Embryonic facial prominence (tissue), 1 donor: ENCODE data around the gene SYT9.

ENCODE experiments used
- DNase-seq: peaks from one replicate; pipeline ENCODE4 v3.0.0-alpha.2; 2016; ENCODE audit errors: extremely low spot score

The SYT9 gene, protein sequence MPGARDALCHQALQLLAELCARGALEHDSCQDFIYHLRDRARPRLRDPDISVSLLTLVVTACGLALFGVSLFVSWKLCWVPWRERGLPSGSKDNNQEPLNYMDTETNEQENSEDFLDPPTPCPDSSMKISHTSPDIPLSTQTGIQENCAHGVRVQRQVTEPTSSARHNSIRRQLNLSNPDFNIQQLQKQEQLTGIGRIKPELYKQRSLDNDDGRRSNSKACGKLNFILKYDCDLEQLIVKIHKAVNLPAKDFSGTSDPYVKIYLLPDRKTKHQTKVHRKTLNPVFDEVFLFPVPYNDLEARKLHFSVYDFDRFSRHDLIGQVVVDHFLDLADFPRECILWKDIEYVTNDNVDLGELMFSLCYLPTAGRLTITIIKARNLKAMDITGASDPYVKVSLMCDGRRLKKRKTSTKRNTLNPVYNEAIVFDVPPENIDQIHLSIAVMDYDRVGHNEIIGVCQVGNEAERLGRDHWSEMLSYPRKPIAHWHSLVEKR

DNA sequence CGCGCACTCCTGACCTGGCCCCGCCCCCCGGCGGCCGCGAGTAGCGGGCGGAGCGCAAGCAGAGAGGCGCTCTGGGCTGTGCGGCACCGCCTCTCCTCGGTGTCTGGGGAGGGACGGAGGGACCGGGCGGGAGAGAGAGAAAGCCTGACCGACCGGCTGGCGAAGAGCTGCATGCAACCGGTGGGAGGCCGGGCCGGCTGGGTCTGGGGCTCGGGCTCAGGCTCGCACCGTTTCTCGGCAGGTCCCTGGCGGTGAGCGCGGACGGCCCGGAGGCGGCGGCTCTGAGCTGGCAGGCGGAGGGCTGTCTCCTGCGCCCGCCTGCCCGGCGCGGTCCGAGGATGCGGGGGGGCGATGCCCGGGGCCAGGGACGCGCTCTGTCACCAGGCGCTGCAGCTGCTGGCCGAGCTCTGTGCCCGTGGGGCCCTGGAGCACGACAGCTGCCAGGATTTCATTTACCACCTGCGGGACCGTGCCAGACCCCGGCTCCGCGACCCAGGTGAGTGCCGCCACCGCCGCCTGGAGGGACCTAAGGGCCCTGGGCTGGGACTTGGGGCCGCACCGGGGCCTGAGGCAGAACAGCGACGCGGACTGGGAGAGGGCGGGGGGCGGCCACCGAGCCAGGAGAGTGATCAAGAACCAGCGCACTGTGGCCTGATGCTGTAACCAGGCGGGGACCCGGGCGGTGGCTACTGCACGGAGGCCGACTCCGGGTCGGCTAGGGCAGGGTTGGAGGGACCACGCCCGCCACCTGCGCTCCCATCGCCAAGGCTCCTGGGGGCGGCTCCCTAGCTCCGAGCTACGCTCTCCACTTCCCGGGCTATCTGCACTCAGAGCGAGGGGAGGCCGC lies at the start of gene SYT9:
Gene SYT9, plus strand, starts transcription at position 69 of the 847 bp plus-strand sequence. Its CDS starts 283 bp downstream, at position 352.
- no peak for DNase-seq

DNA sequence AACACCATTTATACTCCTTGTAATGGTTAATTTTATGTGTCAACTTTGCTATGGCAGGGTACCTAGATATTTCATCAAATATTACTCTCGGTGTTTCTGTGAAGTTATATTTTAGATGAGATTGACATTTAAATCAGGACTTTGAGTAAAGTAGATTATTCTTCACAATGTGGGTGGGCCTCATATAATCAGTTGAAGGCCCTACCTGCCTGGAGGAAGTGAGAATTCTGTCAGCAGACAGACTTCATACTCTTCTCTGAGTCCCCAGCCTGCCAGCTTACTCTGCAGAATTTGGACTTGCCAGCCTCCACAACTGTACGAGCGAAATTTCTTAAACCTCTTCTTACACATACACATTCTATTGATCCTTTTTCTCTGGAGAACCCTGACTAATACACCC lies 49.3 kb upstream of the SYT9 start:
- no peak for DNase-seq

DNA sequence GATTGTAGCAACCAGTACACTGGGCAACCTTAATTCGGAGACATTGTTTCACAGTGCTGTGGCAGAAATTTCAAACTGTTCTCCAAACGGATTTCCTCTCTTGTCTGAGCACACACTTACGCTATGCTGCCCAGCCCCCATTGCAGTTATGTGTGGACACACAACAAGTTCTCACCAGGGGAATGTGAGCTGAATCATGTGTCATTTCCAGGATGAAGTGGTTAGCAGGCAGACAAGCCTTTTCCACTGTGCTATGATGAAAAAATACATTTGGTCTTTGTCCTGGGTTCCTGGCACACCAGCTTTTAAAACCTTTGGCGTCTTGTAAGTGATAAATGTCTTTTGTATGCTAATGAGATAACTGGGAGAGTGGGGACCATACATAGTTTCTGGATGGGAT lies 46.9 kb upstream of the SYT9 start:
- no peak for DNase-seq

DNA sequence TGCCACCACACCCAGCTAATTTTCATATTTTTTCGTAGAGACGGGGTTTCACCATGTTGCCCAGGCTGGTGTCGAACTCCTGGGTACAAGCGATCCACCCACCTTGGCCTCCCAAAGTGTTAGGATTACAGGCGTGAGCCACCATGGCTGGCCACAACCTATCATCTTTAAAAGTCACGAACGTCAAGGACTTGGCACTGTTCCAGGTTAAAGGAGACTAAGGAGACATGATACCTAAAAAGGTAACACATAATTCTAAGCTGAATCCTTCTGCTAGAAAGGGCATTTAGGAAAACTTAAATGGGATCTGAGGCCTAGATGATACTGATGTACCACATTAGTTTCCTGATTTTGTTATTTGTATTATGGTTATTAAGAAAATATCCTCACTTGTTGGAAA lies 43.3 kb upstream of the SYT9 start:
- DNase-seq = no peak

DNA sequence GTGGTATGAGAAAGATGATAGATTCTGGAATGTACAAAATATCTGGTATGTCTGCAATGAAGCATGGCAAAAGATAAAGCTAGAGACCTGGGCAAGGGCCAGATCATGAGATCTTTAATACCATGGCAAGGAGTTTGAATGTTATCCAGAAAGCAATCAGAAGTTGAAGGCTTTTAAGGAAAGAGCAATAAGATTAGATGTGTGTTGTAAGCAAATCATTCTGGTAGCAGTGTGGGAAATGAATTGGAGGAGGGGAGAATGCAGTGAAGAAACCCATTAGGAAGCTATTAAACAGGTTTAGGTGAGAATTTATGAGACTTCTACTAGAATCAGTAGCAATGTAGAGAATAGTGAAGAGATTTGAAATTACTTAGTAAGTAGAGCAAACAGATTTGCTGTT lies 32.2 kb upstream of the SYT9 start:
- no peak for DNase-seq

DNA sequence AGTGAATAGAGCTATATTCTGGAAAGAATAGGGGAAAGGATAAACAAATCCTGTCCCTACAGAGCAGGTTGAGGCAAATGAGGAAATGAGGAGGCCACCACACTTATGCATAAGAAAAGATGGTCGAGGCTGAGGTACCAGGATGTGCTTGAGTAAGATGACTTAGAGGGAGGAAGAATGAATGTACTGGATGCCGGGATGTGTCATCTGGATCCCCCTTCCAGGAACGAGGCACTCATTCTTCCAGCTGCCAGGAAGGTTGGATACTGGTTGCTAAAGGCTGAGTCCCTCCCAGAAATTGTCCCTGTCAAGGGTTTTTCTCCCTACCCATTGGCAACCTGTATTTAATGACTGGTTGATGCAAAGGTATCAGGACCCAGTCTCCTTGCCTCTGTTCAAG lies 31.1 kb upstream of the SYT9 start:
- no peak for DNase-seq

DNA sequence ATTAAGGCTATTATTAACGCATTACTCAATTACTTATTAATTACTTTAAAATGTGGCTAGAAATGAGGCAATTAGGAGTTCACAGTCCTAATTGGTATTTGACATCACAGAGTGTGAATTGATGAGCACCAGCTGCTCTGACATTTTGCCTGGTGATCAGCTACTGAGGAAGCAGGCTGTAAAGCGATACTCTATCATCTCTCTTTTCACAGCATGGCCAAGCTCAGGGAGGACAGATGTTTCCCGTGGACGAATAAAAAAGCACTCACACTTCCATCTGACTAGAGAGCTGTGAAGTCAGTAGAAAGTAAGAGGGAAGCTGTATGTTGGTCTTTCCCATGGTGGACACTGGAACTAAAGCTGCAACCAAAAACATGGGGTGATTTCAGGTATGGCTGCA lies 29.1 kb upstream of the SYT9 start:
- DNase-seq = no peak

DNA sequence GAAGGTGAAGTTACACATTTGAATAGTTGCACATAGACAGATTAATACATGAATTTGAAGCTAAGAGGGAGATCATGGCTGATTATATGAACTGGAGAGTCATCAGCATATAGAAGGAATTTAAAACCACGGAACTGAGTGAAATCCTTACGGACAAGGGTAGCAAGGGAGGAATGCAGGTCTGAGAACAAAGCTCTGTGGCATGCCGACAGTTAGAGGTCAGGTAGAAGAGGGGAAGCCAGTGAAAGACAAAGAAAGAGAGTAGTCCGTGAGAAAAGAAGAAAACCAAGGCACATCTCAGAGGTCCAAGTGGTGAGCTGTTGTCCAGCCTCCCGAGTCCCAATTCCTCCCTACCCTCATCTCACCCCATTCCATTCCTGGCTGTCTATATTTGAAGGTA lies 11.8 kb upstream of the SYT9 start:
- DNase-seq = no peak

DNA sequence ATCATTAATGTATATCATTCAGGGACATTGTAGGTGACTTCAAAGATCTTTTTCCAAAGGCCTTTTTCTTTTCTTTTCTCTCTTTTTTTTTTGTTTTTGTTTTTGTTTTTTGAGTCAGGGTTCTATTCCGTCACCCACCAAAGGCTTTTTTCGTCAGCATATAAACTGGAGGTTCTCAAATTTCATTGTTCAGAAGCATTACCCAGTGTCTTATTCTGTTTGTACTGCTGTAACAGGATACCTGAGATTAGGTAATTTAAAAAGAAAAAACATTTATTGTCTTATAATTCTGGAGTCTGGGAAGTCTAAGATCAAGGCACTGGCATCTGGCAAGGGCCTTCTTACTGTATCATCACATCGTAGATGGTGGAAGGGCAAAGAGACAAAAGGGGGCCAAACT lies 6.4 kb upstream of the SYT9 start:
- no peak for DNase-seq

DNA sequence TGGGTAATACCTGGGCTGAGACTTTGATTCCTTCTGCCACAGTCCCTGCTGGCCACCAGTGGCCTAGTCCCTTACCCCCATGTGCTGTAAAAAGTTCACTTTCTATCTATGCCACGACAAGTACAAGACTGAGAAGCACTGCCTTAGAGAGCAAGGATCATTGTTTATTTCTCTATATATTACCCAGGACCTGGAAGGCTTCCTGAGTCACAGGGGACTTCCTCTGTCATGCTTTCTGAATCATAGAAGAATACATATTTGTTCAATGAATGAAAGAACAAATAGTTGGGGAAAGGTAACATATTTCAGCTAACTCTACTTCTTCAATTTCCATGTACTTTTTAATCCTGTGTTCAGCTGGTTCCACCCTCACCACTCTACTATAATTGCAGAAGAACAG lies 5.5 kb upstream of the SYT9 start:
- no peak for DNase-seq

DNA sequence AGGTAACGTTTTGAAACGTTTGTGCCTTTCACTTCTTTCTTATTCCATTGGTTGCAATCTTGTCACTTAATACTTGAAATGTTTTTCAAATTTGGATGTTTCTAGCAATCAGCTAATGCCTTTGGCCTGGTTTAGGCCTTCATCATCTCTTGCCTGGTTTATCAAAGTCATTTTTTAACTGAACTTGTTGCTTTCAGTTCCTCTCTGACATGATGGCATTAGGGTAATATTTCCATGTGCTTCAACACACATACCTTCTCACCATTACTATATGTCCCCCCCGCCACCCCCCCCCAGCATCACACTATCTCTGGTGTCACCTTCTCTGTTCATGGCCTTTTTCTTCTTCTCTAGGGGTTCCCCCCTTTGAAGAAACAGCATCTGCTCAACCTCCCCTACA lies 1.5 kb upstream of the SYT9 start:
- no peak for DNase-seq

DNA sequence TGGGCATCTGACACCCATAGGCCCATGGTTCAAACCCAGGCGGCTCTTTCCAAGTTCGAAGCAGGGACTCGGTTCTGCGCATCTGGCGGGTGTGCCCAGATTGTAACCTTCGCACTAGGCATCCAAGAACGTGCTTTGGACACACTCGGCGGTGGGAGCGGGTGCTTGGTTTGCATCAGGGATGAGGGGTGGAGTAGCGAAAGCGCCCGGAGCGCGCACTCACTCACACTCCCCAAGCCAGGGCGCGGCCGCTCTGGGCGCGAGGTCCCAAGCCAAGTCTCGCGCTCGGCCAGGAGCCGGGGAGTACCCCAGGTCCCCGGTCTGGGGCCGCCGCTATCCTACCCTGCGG lies 243 bp upstream of the SYT9 start:
- DNase-seq = no peak

DNA sequence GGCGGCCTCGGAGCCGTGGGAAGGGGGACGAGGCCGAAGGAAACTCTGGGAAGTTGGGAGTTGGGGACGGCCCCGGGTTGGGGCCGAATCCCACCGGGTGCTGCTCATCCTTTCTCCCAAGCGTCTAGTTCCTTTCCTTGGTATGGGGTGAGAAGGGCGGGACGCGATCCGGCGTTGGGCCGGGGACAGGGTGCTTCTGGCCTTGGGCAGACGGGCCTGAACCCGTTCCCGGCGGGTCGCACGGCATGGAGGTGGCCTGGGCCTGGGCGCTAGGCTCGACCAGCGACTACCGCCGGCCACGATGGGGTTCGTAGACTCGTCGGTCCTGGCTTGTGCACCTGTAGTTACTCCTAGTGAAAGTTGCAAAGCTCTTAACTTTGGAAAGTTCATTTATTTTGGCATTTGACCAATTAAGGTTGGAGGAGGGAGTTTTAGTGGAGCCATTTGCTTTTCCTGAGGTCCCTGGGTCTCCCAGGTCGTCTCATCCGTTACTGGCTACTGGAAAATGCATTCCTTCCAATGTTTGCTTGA lies 1.0 kb downstream of the SYT9 start:
- no peak for DNase-seq

DNA sequence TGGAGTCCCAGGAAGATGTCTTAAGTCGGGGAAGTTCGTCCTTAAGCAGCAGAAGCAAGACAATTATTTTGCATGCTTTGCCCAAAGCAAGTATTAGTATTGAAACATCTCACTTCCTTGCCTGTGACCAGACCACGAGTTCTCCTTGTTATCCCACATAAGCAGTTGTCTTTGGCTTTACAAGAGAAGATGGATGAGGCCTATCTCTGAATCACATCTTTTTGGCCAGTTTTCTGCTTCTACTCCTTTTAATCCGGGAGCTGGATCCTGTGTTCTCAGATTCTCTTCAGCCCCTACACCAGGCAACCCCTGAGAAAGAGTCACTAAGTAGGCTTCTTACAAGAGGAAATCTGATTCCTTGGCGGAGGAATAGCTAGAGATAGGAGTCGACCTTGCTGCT lies 2.1 kb downstream of the SYT9 start:
- DNase-seq = no peak

DNA sequence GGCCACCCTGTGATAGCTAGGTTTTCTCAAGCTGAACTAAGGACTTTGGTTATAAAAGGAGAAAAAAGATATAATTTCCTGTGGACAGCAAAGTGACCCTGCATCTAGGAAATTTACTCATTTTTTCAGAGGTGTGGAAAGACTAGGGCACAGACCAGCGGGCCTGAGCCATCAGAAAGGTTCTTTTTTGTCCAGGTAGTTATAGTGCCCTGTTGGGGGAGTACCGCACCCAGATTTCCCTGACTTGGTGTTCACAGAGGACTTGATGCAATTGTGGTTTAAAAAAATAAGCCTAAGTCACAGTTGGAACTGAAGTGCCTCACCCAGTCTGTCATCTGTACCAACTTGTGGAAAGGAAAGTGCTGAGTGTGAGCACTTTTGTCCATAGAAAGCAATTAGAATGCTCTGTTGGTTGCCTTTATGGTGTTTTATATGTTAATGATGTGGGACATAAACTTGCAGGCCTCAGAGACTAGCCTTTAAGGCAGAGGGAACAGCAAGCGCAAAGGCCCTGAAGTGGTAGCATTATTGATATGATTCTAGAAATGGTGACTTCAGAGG lies 3.1 kb downstream of the SYT9 start:
- no peak for DNase-seq

DNA sequence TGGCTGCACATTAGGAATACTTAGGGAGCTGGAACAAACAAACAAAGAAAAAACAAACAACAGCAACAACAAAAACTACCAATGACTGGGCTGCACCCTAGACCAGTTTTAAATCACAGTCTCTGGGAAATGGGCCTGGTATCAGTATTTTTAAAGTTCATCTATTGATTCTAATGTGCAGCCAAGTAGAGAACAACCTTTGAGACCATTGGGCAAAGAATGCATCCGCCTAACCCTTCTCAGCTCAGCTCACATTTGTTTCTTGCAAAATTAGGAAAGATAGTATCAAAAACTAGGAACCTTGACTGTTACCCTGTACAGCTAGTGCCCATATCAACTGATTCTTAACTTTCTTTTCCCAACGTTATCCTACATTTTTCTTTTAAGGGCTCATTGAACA lies 5.2 kb downstream of the SYT9 start:
- no peak for DNase-seq

DNA sequence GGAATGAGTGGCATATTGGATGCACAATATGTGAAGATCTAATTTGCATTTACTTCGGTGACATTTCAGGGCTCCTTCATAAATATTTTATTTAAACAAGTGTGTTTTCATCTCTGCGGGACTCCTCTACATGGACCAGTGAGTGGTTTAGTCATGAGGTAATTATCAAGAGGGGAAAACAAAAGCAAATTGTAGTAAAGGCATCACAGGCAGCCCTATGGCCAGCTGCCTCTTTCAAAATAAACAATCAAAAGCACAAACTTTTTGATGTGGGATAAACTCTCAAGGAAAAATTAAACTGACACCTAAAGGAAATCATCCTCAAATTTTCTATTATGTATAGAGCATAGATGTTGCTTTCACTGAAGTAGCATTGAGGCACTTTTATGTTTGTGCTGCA lies 6.0 kb downstream of the SYT9 start:
- no peak for DNase-seq

DNA sequence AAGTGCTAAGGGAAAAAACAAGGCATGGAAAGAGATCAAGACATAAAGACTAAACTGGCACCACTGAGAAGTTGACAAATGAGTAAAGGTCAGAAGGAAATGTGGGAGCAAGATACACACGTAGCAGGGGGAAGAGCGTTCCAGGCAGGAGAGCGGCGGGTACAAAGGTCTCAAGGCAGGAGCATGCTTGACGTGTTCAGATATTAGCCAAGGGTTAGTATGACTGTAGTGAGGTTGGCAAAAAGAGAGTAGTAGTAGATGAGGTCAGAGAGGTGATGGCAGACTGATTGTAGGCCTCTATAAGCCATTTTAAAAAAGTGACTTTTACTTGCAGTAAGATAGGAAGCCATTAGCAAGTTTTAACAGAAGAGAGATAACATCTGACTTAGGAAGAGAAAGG lies 9.9 kb downstream of the SYT9 start:
- DNase-seq = no peak

DNA sequence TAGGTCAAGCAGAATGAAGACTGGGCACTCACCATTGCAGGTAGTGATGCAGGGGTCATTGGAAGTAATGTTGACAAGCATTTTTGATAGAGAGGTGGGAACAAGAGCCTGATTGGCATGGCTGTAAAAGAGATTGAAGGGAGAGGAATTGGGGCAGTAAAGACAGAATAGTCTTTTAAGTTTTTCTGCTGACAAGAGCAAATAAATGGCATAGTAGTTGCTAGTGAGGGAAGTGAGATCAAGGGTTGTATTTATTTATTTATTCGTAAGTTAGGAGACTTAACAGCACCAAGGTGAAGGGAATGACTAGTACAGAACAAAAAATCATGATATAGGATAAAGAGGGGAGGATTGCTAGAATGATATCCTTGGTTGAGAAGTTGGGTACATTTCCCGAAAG lies 11.0 kb downstream of the SYT9 start:
- DNase-seq = no peak

DNA sequence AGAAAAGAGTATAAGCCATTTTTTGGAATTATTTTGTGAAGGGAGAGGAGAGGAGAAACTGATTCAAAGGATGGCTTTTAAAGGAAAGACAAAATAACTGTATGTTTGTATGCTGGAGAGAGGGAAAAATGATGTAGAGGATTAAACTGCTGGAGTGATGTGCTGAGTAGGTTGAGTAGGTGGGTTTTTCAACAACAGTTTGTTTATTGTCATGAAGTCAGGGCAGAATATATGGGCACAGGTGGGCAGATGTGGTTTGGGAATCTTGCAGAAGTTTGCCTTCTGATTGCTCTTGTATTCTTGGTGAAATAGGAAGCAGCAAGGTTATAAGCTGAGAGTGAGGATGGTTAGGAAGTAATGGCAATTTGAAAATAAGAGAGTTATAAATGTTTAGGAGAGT lies 12.1 kb downstream of the SYT9 start:
- no peak for DNase-seq

DNA sequence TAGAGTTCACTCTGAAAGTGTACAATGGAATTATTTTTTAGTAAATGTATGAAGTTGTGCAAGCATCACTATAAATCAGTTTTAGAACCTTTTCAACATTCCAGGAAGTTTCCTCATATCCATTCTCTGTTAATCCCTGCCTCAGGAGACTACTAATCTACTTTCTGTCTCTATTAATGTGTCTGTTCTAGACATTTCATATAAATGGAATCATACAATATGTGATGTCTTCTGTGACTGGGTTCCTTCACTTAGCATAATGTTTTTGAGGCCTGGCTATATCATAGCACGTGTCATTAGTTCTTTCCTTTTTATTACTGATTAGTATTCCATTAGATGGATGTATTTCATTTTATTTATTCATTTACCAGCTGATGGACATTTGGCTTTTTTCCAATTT lies 17.1 kb downstream of the SYT9 start:
- DNase-seq = no peak

DNA sequence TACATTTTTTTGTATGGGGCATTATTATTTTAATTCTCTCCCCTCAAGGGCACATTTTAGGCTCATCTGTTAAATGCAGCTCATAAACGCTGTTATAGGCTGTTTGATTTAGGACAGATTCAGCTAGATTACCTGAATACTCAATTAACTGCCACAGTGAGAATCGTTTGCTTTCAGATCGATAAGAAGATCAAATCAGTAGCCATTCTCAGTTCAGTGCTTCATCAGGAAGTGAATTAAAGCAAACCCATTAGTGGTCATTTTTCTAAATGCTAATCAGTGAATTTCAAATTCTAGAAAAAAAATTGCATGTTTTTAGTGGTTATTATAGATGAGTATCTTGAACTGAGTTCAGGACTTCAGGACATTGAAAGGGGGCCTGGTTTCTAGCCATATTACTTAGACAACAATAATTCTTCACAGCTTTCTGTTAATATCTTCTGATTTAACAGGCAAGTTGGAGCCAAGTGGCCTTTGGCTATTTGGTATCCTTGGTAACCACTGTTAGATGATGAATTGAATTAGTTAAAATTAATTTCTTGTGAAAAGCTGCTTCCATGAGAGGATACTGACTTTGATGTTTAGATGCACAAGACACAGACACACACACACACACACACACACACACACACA lies 18.6 kb downstream of the SYT9 start:
- no peak for DNase-seq
